LNCAP (cell line): ENCODE measurements around the gene SRCAP.

ENCODE experiments used
- TF ChIP-seq, protein P1 (sequence below): fragments of 450-650 bp; IDR thresholded peaks from 2 replicates; pipeline ENCODE4 v1.5.1; 2017; ENCODE audit warnings: mild to moderate bottlenecking

Gene SRCAP

GRCh38 chr16:30666681-30667080, 32.3 kb upstream of the SRCAP start:
- TF ChIP-seq, protein P1, sequence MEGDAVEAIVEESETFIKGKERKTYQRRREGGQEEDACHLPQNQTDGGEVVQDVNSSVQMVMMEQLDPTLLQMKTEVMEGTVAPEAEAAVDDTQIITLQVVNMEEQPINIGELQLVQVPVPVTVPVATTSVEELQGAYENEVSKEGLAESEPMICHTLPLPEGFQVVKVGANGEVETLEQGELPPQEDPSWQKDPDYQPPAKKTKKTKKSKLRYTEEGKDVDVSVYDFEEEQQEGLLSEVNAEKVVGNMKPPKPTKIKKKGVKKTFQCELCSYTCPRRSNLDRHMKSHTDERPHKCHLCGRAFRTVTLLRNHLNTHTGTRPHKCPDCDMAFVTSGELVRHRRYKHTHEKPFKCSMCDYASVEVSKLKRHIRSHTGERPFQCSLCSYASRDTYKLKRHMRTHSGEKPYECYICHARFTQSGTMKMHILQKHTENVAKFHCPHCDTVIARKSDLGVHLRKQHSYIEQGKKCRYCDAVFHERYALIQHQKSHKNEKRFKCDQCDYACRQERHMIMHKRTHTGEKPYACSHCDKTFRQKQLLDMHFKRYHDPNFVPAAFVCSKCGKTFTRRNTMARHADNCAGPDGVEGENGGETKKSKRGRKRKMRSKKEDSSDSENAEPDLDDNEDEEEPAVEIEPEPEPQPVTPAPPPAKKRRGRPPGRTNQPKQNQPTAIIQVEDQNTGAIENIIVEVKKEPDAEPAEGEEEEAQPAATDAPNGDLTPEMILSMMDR = no peak

DNA sequence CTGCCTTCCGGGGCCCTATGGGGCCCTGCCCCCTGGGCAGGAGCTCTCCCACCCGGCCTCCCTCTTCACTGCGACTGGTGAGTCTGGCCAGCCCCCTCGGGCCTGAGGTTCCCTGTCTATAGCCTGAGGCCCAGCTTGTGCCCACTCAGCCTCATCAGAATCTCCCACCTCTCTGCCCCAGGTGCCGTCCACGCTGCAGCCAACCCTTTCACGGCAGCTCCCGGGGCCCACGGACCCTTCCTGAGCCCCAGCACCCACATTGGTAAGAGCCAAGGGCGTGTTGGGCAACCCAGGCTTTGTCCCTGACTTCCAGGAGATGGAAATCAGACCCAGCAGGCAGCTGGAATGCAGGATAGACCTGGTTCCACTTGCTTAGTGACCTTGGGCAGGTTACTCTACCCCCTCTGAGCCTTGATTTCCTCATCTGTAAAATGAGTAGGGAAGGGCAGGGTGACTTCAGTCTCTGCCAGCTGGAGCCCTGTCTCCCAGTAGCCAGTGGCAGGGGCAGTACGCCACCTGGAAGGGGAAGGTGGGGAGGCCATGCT, 31.5 kb upstream of the SRCAP start:
- TF ChIP-seq, protein P1 = no peak

DNA sequence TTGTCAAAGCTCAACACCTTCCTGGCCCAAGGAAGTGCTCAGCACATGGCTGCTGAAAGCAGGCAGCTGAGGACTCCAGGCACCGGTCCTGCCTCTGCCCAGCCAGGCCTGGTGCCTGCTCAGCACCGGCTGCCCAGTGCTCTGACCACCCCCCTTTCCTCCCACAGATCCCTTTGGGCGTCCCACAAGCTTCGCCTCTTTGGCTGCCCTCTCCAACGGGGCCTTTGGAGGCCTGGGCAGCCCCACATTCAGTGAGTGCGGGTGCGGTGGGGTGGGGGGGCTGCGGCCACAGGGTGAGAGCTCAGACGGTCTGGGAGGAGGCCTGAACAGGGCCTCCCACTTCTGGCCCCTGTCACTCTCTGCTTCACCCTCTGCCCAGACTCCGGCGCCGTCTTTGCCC, 30.6 kb upstream of the SRCAP start:
- TF ChIP-seq, protein P1 = no peak

DNA sequence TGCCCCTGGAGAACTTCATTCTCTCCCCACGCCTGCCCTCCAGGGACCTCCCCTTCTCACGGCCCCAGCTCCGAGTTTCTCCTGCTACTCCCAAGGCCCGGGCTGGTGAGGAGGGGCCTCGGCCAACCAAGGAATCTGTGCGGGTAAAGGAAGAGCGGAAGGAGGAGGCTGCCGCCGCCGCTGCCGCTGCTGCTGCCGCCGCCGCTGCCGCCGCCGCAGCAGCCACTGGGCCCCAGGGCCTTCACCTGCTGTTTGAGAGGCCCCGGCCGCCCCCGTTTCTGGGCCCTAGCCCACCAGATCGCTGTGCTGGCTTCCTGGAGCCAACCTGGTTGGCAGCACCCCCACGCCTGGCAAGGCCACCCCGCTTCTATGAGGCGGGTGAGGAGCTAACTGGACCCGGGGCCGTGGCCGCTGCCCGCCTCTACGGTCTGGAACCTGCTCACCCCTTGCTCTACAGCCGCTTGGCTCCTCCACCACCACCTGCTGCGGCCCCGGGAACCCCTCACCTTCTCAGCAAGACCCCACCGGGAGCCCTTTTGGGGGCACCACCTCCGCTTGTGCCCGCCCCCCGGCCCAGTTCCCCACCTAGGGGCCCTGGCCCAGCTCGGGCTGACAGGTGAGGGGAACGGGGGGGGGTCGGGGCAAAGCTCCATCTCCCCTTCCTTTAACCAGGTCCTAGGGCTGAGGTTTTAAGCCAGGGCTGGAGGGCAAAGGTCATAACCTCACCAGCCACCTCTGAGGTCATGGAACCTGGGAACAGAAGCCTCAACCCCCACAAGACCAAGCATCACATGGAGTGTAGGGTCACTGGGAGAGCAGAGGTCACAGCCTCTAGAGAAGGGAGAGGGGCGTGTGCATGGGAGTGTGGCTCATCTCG, 29.7 kb upstream of the SRCAP start:
- TF ChIP-seq, protein P1 = no peak

DNA sequence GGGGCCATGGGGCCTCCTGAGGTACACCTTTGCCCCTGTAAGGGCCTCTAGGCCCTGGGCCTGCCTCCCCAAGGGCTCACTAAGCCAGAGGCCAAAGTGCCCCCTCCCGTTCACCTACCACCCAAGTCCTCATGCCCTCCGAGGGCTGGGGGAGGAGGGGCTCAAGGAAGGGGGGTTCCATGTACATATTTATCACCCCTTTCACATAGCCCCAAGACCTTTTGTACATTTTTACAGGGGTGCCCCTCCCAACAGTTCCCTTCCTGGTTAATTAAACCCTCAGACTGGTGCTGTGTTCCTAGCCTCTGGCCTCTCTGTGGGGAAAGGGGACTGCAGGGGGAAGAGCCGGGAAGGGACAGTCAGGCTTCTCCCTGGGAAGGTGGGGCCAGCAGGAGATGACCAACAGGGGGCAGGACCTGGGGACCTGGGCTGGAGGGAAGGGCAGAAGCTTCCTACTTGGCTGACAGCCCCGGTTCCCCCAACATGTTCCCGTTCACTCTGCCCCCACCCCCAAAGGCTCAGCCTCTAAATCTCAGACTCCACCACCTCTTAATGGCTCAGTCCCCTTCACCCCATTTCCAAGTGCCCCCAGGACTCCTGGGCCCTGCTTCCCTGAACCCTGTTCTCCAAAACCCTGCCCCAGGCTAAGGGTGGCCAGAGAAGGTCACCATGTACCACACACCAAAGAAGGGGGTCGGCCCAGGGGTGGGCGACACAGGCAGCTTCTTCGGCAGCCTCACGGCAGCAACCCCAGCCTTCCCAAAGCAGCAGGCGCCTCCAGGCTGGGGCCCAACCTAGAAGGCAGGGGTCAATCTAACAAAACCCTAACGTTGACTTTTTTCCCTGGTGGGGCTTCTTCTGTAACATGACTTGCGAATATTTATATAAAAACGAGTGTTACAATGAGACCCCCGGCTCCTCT, 28.8 kb upstream of the SRCAP start:
- TF ChIP-seq, protein P1 = no peak

- TF ChIP-seq, protein P1 = no peak
Observed at GRCh38 chr16:30675143-30675542, 23.8 kb upstream of the SRCAP start.

DNA sequence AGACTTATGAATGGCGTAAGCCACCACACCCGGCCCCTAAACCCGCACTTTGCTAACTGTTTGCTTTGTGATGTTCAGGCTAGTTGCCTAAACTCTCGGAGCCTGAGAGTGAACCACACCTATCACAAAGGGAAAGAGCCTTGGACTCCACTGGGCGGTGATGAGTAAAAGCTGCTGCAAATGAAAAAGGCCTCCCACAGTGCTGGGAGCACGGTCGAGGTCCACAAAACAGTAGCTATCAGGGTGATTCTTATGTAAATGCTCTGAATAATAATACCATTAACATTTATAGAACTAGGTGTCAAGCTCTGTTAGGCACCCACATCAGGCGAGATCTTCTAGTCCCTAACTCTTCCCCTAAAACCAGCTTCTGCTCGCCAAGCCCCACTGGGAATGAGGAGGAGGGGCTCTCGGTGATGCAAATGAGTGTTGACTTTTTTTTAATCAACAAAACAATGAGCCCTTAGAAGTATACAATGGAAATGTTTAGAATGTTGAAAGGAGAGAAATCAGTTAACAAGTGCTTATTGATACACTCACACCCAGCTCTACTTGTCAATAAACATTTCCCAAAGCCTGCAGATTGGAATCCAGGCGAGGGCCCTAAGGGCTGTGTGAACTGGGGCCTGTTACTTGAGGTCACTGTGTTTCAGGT, 20.9 kb upstream of the SRCAP start:
- TF ChIP-seq, protein P1 = no peak
